HepG2 (cell line): Measurements from ENCODE around the gene SMG5. TPM values are rescaled to one million over a fixed set of nuclear protein-coding genes. Genes with fewer than 3 reads are reported as not detected.

Source experiments
- CBX5 ChIP-seq: sonication (generic); formaldehyde crosslinking; IDR thresholded peaks from 2 replicates; pipeline ENCODE4 v1.4.0; 2020; ENCODE audit warnings: missing genetic modification reagents, borderline replicate concordance
- DNMT3B ChIP-seq: conservative IDR thresholded peaks from 2 replicates; pipeline ENCODE4 v1.6.1; 2016; ENCODE audit warnings: missing biosample characterization, control low read depth
- E2F5 ChIP-seq: sonication (generic); formaldehyde crosslinking; conservative IDR thresholded peaks from 2 replicates; pipeline ENCODE4 v1.4.0; 2020; ENCODE audit warnings: missing genetic modification reagents
- GATAD1 ChIP-seq: IDR thresholded peaks from 2 replicates; pipeline ENCODE4 v1.6.1; 2016; ENCODE audit warnings: missing genetic modification reagents, missing compliant biosample characterization
- MEF2D ChIP-seq: sonication (generic); formaldehyde crosslinking; IDR thresholded peaks from 2 replicates; pipeline ENCODE4 v1.5.1; 2020; ENCODE audit warnings: mild to moderate bottlenecking, missing genetic modification reagents
- NR3C1 ChIP-seq: sonication (generic); formaldehyde crosslinking; IDR thresholded peaks from 2 replicates; pipeline ENCODE4 v1.4.0; 2020; ENCODE audit warnings: missing genetic modification reagents
- PAWR ChIP-seq: sonication (generic); formaldehyde crosslinking; IDR thresholded peaks from 2 replicates; pipeline ENCODE4 v1.4.0; 2020; ENCODE audit warnings: missing genetic modification reagents, mild to moderate bottlenecking, borderline replicate concordance
- RAD51 ChIP-seq: fragments of 450-650 bp; IDR thresholded peaks from 2 replicates; pipeline ENCODE4 v1.6.1; 2016; ENCODE audit warnings: borderline replicate concordance
- SMYD3 ChIP-seq: sonication (generic); formaldehyde crosslinking; IDR thresholded peaks from 2 replicates; pipeline ENCODE4 v1.8.1; 2023; ENCODE audit warnings: mild to moderate bottlenecking, missing genetic modification reagents
- TARDBP ChIP-seq: sonication (generic); formaldehyde crosslinking; IDR thresholded peaks from 2 replicates; pipeline ENCODE4 v1.8.0; 2022; ENCODE audit warnings: mild to moderate bottlenecking, missing genetic modification reagents
- ZNF235 ChIP-seq: sonication (generic); formaldehyde crosslinking; IDR thresholded peaks from 2 replicates; pipeline ENCODE4 v1.8.1; 2023; ENCODE audit warnings: mild to moderate bottlenecking, missing genetic modification reagents, borderline replicate concordance
- ZNF33A ChIP-seq: sonication (generic); formaldehyde crosslinking; IDR thresholded peaks from 2 replicates; pipeline ENCODE4 v1.5.1; 2020; ENCODE audit warnings: missing genetic modification reagents, mild to moderate bottlenecking, moderate library complexity, borderline replicate concordance
- ZNF552 ChIP-seq: sonication (generic); formaldehyde crosslinking; IDR thresholded peaks from 2 replicates; pipeline ENCODE4 v1.9.0; 2022; ENCODE audit warnings: missing genetic modification reagents, mild to moderate bottlenecking, borderline replicate concordance
- ZNF569 ChIP-seq: sonication (generic); formaldehyde crosslinking; IDR thresholded peaks from 2 replicates; pipeline ENCODE4 v1.5.0; 2020; ENCODE audit warnings: mild to moderate bottlenecking, missing genetic modification reagents, moderate library complexity, borderline replicate concordance
- ZNF703 ChIP-seq: sonication (generic); formaldehyde crosslinking; IDR thresholded peaks from 2 replicates; pipeline ENCODE4 v1.5.1; 2020; ENCODE audit warnings: missing genetic modification reagents, mild to moderate bottlenecking, moderate library complexity, borderline replicate concordance
- ZSCAN29 ChIP-seq: sonication (generic); formaldehyde crosslinking; conservative IDR thresholded peaks from 2 replicates; pipeline ENCODE4 v1.4.0; 2020; ENCODE audit warnings: mild to moderate bottlenecking, missing genetic modification reagents
- polyA plus RNA-seq, 8 experiments: library from polyadenylated mRNA; depleted of rRNA in 3 of 8; stranded (reverse) in 7 of 8; unstranded in 1 of 8; fragments of >200 nt; fragmentation: Illumina TruSeq in 4 of 8; extraction: Trizol in 4 of 8; gene quantifications; 2 replicates each; pipeline versions ENCODE4 v1.2.1 to v1.2.3, GENCODE V29; 2011 to 2016; ENCODE audit warnings: low read depth in 4 of 8, missing spikeins in 1 of 8, mixed read lengths in 1 of 8; ENCODE audit not compliant: insufficient read depth in 1 of 8
- total RNA-seq, 5 experiments: library from RNA; depleted of rRNA; stranded (reverse); fragments of >200 nt; fragmentation: Illumina TruSeq; extraction: Trizol; gene quantifications; 2 replicates each; pipeline ENCODE4 v1.2.3, GENCODE V29; 2016; ENCODE audit warnings: low read depth in 1 of 5
- TF ChIP-seq, protein P1 (sequence below): sonication (generic); formaldehyde crosslinking; IDR thresholded peaks from 2 replicates; pipeline ENCODE4 v1.8.0; 2022; ENCODE audit warnings: mild to moderate bottlenecking, missing genetic modification reagents; ENCODE audit not compliant: insufficient replicate concordance
- TF ChIP-seq, protein P2 (sequence below): fragments of 450-650 bp; IDR thresholded peaks from 2 replicates; pipeline ENCODE4 v1.6.1; 2016
- TF ChIP-seq, protein P3 (sequence below): sonication (generic); formaldehyde crosslinking; IDR thresholded peaks from 2 replicates; pipeline ENCODE4 v1.8.0; 2022; ENCODE audit warnings: mild to moderate bottlenecking, missing genetic modification reagents, borderline replicate concordance
- TF ChIP-seq, protein P4 (sequence below): sonication (generic); formaldehyde crosslinking; IDR thresholded peaks from 2 replicates; pipeline ENCODE4 v1.9.0; 2022; ENCODE audit warnings: low read depth, missing genetic modification reagents

SMG5 gene
- total and polyA plus RNA-seq, 2 of the 13 experiments (the other 11 are each of a cell fraction or from before 2014, with no cell fraction given) = 50.5 to 84.0 TPM

- TF ChIP-seq, protein P1, sequence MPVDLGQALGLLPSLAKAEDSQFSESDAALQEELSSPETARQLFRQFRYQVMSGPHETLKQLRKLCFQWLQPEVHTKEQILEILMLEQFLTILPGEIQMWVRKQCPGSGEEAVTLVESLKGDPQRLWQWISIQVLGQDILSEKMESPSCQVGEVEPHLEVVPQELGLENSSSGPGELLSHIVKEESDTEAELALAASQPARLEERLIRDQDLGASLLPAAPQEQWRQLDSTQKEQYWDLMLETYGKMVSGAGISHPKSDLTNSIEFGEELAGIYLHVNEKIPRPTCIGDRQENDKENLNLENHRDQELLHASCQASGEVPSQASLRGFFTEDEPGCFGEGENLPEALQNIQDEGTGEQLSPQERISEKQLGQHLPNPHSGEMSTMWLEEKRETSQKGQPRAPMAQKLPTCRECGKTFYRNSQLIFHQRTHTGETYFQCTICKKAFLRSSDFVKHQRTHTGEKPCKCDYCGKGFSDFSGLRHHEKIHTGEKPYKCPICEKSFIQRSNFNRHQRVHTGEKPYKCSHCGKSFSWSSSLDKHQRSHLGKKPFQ (CRISPR knock-in tag) = peak; percentile 51
- TF ChIP-seq PAWR (CRISPR knock-in tag) (no peak), E2F5 (CRISPR knock-in tag) (no peak), ZNF552 (CRISPR knock-in tag) (no peak), RAD51 (no peak), ZNF235 (peak; percentile 50; the same call in 1 of the 2 replicates), ZNF569 (CRISPR knock-in tag) (no peak), GATAD1 (peak; percentile 72; the same call in 1 of the 2 replicates), TARDBP (no peak; the same call in 1 of the 2 replicates), ZNF703 (CRISPR knock-in tag) (no peak), NR3C1 (no peak), SMYD3 (no peak; the same call in 1 of the 2 replicates), ZSCAN29 (peak; percentile 94), MEF2D (peak; percentile 83), CBX5 (CRISPR knock-in tag) (peak; percentile 62), DNMT3B (CRISPR knock-in tag) (peak; percentile 94), ZNF33A (CRISPR knock-in tag) (no peak)
- TF ChIP-seq, protein P2, sequence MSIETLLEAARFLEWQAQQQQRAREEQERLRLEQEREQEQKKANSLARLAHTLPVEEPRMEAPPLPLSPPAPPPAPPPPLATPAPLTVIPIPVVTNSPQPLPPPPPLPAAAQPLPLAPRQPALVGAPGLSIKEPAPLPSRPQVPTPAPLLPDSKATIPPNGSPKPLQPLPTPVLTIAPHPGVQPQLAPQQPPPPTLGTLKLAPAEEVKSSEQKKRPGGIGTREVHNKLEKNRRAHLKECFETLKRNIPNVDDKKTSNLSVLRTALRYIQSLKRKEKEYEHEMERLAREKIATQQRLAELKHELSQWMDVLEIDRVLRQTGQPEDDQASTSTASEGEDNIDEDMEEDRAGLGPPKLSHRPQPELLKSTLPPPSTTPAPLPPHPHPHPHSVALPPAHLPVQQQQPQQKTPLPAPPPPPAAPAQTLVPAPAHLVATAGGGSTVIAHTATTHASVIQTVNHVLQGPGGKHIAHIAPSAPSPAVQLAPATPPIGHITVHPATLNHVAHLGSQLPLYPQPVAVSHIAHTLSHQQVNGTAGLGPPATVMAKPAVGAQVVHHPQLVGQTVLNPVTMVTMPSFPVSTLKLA = peak; percentile 49; the same call in 1 of the 2 replicates
- TF ChIP-seq, protein P3, sequence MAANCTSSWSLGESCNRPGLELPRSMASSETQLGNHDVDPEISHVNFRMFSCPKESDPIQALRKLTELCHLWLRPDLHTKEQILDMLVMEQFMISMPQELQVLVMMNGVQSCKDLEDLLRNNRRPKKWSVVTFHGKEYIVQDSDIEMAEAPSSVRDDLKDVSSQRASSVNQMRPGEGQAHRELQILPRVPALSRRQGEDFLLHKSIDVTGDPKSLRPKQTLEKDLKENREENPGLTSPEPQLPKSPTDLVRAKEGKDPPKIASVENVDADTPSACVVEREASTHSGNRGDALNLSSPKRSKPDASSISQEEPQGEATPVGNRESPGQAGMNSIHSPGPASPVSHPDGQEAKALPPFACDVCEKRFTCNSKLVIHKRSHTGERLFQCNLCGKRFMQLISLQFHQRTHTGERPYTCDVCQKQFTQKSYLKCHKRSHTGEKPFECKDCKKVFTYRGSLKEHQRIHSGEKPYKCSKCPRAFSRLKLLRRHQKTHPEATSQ (CRISPR knock-in tag) = no peak
- TF ChIP-seq, protein P4, sequence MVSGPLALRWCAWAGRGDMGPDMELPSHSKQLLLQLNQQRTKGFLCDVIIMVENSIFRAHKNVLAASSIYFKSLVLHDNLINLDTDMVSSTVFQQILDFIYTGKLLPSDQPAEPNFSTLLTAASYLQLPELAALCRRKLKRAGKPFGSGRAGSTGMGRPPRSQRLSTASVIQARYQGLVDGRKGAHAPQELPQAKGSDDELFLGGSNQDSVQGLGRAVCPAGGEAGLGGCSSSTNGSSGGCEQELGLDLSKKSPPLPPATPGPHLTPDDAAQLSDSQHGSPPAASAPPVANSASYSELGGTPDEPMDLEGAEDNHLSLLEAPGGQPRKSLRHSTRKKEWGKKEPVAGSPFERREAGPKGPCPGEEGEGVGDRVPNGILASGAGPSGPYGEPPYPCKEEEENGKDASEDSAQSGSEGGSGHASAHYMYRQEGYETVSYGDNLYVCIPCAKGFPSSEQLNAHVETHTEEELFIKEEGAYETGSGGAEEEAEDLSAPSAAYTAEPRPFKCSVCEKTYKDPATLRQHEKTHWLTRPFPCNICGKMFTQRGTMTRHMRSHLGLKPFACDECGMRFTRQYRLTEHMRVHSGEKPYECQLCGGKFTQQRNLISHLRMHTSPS (CRISPR knock-in tag) = no peak
Measured at GRCh38 chr1:156291226-156292061, 8.8 kb upstream of the SMG5 start (continued).
